HCT116 (cell line): ENCODE results near the gene TSPEAR. TPM values are rescaled to one million over a fixed set of nuclear protein-coding genes. Genes with fewer than 3 reads are reported as not detected.

Source experiments
- ATAC-seq: fragments of 200-7000 bp; cut with Tn5 transposase; 2 replicates; pipeline ENCODE4 v1.9.1; 2020; ENCODE audit warnings: mild to moderate bottlenecking, moderate library complexity
- BruUV-seq: library from RNA; stranded (reverse); fragments of 400-500 nt; replicated peaks from 2 replicates; lab custom pipeline; 2021; lab: Mats Ljungman, UMichigan
- CTCF ChIA-PET: fragments of 300-600 bp; sonication (Branson Sonifier 250); formaldehyde crosslinking; loops from one replicate; lab custom pipeline; 2021; ENCODE audit warnings: antibody characterized with exemption; lab: Charles Lee
- POLR2A ChIA-PET: fragments of 300-600, 350-600 bp; sonication (Branson Sonifier 250); formaldehyde crosslinking; loops from one replicate; lab custom pipeline; 2021; ENCODE audit warnings: antibody characterized with exemption; lab: Charles Lee
- RAD21 ChIA-PET, 2 experiments: fragments of 300-600 bp; sonication (Branson Sonifier 250); formaldehyde crosslinking; loops; one replicate each; lab custom pipeline; 2023; ENCODE audit warnings: low total read pairs in 2 of 2; ENCODE audit not compliant: uncharacterized antibody in 2 of 2, unreplicated experiment in 2 of 2, low non-redundant PET in 1 of 2; lab: Charles Lee
- DNase-seq: peaks from one replicate; pipeline ENCODE4 v3.0.0-alpha.2; 2010; ENCODE audit warnings: low read depth, low spot score
- H2AFZ ChIP-seq: fragments of 200-600 bp; shearing (Covaris generic), sonication (generic); 2 replicates; pipeline ENCODE4 v1.6.1; 2017; ENCODE audit warnings: low read depth, mixed run types, mixed read lengths, antibody characterized with exemption, low read length; ENCODE audit not compliant: poor library complexity, severe bottlenecking
- H3K27ac ChIP-seq: 2 replicates; pipeline ENCODE4 v1.5.1; 2012; ENCODE audit warnings: low read depth, low read length
- H3K27me3 ChIP-seq: fragments of 200-600 bp; sonication (generic); 2 replicates; pipeline ENCODE4 v1.6.1; 2016; ENCODE audit warnings: mixed run types, low read length, mixed read lengths; ENCODE audit not compliant: insufficient read depth
- H3K36me3 ChIP-seq, 2 experiments: fragments of 200-500 bp in 1 of 2; fragments of 200-600 bp in 1 of 2; sonication (Bioruptor generic) in 1 of 2; sonication (generic) in 1 of 2; 2 replicates each; pipeline versions ENCODE4 v1.5.1 to v1.6.1; 2014 to 2016; ENCODE audit warnings: low read length in 2 of 2, inconsistent platforms in 1 of 2, mixed read lengths in 1 of 2, mixed run types in 1 of 2; ENCODE audit not compliant: insufficient read depth in 2 of 2, control insufficient read depth in 1 of 2
- H3K4me1 ChIP-seq, 2 experiments: fragments of 200-600 bp in 1 of 2; sonication (generic) in 1 of 2; 2 replicates each; pipeline versions ENCODE4 v1.5.1 to v1.6.1; 2012 to 2017; ENCODE audit warnings: low read length in 2 of 2, inconsistent platforms in 1 of 2, mild to moderate bottlenecking in 1 of 2, mixed read lengths in 1 of 2, mixed run types in 1 of 2, moderate library complexity in 1 of 2; ENCODE audit not compliant: insufficient read depth in 2 of 2, control insufficient read depth in 1 of 2
- H3K4me2 ChIP-seq: fragments of 200-600 bp; sonication (generic); 2 replicates; pipeline ENCODE4 v1.6.1; 2017; ENCODE audit warnings: mixed run types, low read length, mixed read lengths
- H3K4me3 ChIP-seq, 2 experiments: fragments of 200-600 bp in 1 of 2; sonication (generic) in 1 of 2; replicated peaks in 1 of 2; 2 replicates each; pipeline ENCODE4 v1.5.1; 2011 to 2016; ENCODE audit warnings: low read length in 2 of 2, control low read depth in 1 of 2, low read depth in 1 of 2, mild to moderate bottlenecking in 1 of 2, mixed read lengths in 1 of 2, mixed run types in 1 of 2
- H3K79me2 ChIP-seq: fragments of 200-600 bp; sonication (generic); 2 replicates; pipeline ENCODE4 v1.6.1; 2017; ENCODE audit warnings: mild to moderate bottlenecking, mixed run types, low read length, moderate library complexity, mixed read lengths; ENCODE audit not compliant: insufficient read depth
- H3K9ac ChIP-seq: fragments of 200-600 bp; sonication (generic); 2 replicates; pipeline ENCODE4 v1.6.1; 2016; ENCODE audit warnings: low read length, mixed read lengths
- H3K9me2 ChIP-seq: fragments of 200-600 bp; sonication (generic), shearing (Covaris generic); 2 replicates; pipeline ENCODE4 v1.6.1; 2017; ENCODE audit warnings: mixed run types, mild to moderate bottlenecking, moderate library complexity; ENCODE audit not compliant: insufficient read depth
- H3K9me3 ChIP-seq, 2 experiments: fragments of 200-500 bp in 1 of 2; fragments of 200-600 bp in 1 of 2; sonication (Bioruptor generic) in 1 of 2; sonication (generic) in 1 of 2; 2 replicates each; pipeline ENCODE4 v1.6.1; 2014 to 2017; ENCODE audit warnings: low read length in 2 of 2, mixed read lengths in 2 of 2, inconsistent platforms in 1 of 2, low read depth in 1 of 2, mild to moderate bottlenecking in 1 of 2, mixed run types in 1 of 2, moderate library complexity in 1 of 2; ENCODE audit not compliant: control insufficient read depth in 1 of 2, insufficient read depth in 1 of 2
- H4K20me1 ChIP-seq: fragments of 200-600 bp; sonication (generic), shearing (Covaris generic); 2 replicates; pipeline ENCODE4 v1.6.1; 2017; ENCODE audit warnings: mixed run types, mild to moderate bottlenecking, moderate library complexity; ENCODE audit not compliant: insufficient read depth
- CBX3 ChIP-seq: IDR thresholded peaks from 2 replicates; pipeline ENCODE4 v1.6.1; 2012; ENCODE audit warnings: low read depth
- CEBPB ChIP-seq: IDR thresholded peaks from 2 replicates; pipeline ENCODE4 v1.6.1; 2012; ENCODE audit warnings: low read depth
- ELF1 ChIP-seq: IDR thresholded peaks from 2 replicates; pipeline ENCODE4 v1.6.1; 2012; ENCODE audit warnings: low read depth, borderline replicate concordance
- EZH2phosphoT487 ChIP-seq: fragments of 200-600 bp; IDR thresholded peaks from 2 replicates; pipeline ENCODE4 v1.6.1; 2018; ENCODE audit warnings: antibody characterized with exemption, borderline replicate concordance
- FOSL1 ChIP-seq: IDR thresholded peaks from 2 replicates; pipeline ENCODE4 v1.6.1; 2012; ENCODE audit warnings: low read depth
- RAD21 ChIP-seq: IDR thresholded peaks from 2 replicates; pipeline ENCODE4 v1.6.1; 2012; ENCODE audit warnings: low read depth, mild to moderate bottlenecking
- SIN3A ChIP-seq: IDR thresholded peaks from 2 replicates; pipeline ENCODE4 v1.6.1; 2012; ENCODE audit warnings: low read depth
- SRF ChIP-seq: IDR thresholded peaks from 2 replicates; pipeline ENCODE4 v1.6.1; 2012; ENCODE audit warnings: low read depth
- YY1 ChIP-seq: IDR thresholded peaks from 2 replicates; pipeline ENCODE4 v1.6.1; 2011; ENCODE audit warnings: low read length, low read depth, moderate library complexity, mild to moderate bottlenecking; ENCODE audit not compliant: insufficient replicate concordance; ENCODE audit errors: extremely low read depth
- ZFX ChIP-seq: fragments of 450-650 bp; IDR thresholded peaks from 2 replicates; pipeline ENCODE4 v1.6.1; 2017
- ZNF274 ChIP-seq: fragments of 200-500 bp; sonication (Bioruptor generic); IDR thresholded peaks from 2 replicates; pipeline ENCODE4 v1.6.1; 2014; ENCODE audit warnings: mild to moderate bottlenecking, low read depth, low read length, inconsistent platforms
- intact Hi-C: fragments of 100-400 bp; cut with micrococcal nuclease; formaldehyde crosslinking; loops from 2 replicates; pipeline ENCODE4 v1.10.0; 2022
- total RNA-seq: library from RNA; stranded (reverse); gene quantifications from one replicate; pipeline ENCODE4 v1.2.1, GENCODE V29; 2021; ENCODE audit not compliant: unreplicated experiment
- TF ChIP-seq, protein P1 (sequence below): IDR thresholded peaks from 2 replicates; pipeline ENCODE4 v1.6.1; 2012; ENCODE audit warnings: low read depth
- TF ChIP-seq, protein P2 (sequence below): IDR thresholded peaks from 2 replicates; pipeline ENCODE4 v1.6.1; 2012
- TF ChIP-seq, protein P3 (sequence below), 3 experiments: fragments of 200-600 bp in 1 of 3; sonication (generic) in 1 of 3; IDR thresholded peaks in 2 of 3; conservative IDR thresholded peaks in 1 of 3; 2 replicates each; pipeline ENCODE4 v1.5.1; 2012 to 2017; ENCODE audit warnings: low read depth in 2 of 3, low read length in 2 of 3, antibody characterized with exemption in 1 of 3, borderline replicate concordance in 1 of 3, control low read depth in 1 of 3, mild to moderate bottlenecking in 1 of 3, mixed read lengths in 1 of 3, mixed run types in 1 of 3, moderate library complexity in 1 of 3; ENCODE audit not compliant: insufficient read depth in 1 of 3

TSPEAR gene
- total RNA-seq, 1 experiment from 2014 or later, result not detected

DNA sequence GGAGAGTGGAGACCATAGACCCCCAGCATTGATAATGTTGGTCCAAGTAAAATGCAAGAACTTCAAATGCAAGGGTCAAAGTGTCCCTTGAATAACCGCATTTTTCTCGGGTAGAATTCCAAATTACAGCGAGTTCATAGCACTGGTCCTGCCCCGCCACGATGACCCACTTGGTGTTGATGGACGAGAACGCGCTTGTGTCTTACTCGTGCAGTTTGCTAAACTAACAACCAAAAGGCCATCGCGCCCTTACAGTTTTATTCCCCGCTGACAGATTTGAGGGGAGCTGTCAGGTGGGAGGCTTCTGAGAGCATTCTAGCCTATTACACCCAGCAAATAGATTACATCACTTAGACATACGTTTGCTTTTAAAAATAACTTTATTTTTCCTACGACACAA is 17.3 kb upstream of the TSPEAR start:
- Histone ChIP-seq H3K9ac (no peak overlapping the region), H3K9me3 (no peaks in the 10 kb centered on the region), H3K9me2 (no peaks in the 10 kb centered on the region), H3K4me1 (no peaks in the 10 kb centered on the region), H3K79me2 (no peaks in the 10 kb centered on the region), H3K27me3 (no peaks in the 10 kb centered on the region), H3K36me3 (no peaks in the 10 kb centered on the region), H3K4me2 (no peak overlapping the region), H3K4me3 (no peak overlapping the region), H4K20me1 (no peaks in the 10 kb centered on the region), H2AFZ (no peak overlapping the region), H3K27ac (no peak overlapping the region)
- BruUV-seq, result no TSS peak
- ChIA-PET RAD21 (no interaction called here), POLR2A (no interaction called here), CTCF (no interaction called here)
- ATAC-seq, result no peak
- no peak for DNase-seq
- TF ChIP-seq RAD21, result no peak
- TF ChIP-seq CEBPB, result no peak
- TF ChIP-seq, protein P1, sequence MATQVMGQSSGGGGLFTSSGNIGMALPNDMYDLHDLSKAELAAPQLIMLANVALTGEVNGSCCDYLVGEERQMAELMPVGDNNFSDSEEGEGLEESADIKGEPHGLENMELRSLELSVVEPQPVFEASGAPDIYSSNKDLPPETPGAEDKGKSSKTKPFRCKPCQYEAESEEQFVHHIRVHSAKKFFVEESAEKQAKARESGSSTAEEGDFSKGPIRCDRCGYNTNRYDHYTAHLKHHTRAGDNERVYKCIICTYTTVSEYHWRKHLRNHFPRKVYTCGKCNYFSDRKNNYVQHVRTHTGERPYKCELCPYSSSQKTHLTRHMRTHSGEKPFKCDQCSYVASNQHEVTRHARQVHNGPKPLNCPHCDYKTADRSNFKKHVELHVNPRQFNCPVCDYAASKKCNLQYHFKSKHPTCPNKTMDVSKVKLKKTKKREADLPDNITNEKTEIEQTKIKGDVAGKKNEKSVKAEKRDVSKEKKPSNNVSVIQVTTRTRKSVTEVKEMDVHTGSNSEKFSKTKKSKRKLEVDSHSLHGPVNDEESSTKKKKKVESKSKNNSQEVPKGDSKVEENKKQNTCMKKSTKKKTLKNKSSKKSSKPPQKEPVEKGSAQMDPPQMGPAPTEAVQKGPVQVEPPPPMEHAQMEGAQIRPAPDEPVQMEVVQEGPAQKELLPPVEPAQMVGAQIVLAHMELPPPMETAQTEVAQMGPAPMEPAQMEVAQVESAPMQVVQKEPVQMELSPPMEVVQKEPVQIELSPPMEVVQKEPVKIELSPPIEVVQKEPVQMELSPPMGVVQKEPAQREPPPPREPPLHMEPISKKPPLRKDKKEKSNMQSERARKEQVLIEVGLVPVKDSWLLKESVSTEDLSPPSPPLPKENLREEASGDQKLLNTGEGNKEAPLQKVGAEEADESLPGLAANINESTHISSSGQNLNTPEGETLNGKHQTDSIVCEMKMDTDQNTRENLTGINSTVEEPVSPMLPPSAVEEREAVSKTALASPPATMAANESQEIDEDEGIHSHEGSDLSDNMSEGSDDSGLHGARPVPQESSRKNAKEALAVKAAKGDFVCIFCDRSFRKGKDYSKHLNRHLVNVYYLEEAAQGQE, result no peak
- TF ChIP-seq, protein P2, sequence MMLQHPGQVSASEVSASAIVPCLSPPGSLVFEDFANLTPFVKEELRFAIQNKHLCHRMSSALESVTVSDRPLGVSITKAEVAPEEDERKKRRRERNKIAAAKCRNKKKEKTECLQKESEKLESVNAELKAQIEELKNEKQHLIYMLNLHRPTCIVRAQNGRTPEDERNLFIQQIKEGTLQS, result no peak
- TF ChIP-seq YY1, result no peak
- TF ChIP-seq ZNF274, result no peak
- no peak for TF ChIP-seq EZH2phosphoT487
- no peak for TF ChIP-seq SRF
- no peak for TF ChIP-seq CBX3
- no peak for TF ChIP-seq ELF1
- TF ChIP-seq FOSL1, result no peak
- TF ChIP-seq, protein P3, sequence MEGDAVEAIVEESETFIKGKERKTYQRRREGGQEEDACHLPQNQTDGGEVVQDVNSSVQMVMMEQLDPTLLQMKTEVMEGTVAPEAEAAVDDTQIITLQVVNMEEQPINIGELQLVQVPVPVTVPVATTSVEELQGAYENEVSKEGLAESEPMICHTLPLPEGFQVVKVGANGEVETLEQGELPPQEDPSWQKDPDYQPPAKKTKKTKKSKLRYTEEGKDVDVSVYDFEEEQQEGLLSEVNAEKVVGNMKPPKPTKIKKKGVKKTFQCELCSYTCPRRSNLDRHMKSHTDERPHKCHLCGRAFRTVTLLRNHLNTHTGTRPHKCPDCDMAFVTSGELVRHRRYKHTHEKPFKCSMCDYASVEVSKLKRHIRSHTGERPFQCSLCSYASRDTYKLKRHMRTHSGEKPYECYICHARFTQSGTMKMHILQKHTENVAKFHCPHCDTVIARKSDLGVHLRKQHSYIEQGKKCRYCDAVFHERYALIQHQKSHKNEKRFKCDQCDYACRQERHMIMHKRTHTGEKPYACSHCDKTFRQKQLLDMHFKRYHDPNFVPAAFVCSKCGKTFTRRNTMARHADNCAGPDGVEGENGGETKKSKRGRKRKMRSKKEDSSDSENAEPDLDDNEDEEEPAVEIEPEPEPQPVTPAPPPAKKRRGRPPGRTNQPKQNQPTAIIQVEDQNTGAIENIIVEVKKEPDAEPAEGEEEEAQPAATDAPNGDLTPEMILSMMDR (IDR thresholded peaks at IDR 0.05 in 2 of 3, conservative IDR thresholded peaks at IDR 0.05 in 1 of 3; ENCODE audit: borderline replicate concordance in 1 of 3, insufficient read depth in 1 of 3, low read depth in 2 of 3, low read length in 2 of 3), result no peak
- no peak for TF ChIP-seq SIN3A
- no peak for TF ChIP-seq ZFX
- intact Hi-C loops, result no loop called here
